ENCODE data around the gene ZNF280D.

The ZNF280D gene

GRCh38 chr15:56653107-56653506 lies 80.2 kb downstream of the ZNF280D start:
- Histone ChIP-seq H3K36me3 (ENCODE audit: control insufficient read depth, insufficient read depth, low read length) (no peaks in the 10 kb centered on the region), H3K4me1 (ENCODE audit: control insufficient read depth, insufficient read depth, low read length) (no peaks in the 10 kb centered on the region), H3K27me3 (ENCODE audit: control insufficient read depth, insufficient read depth, low read length, poor library complexity, severe bottlenecking) (no peaks in the 10 kb centered on the region), H3K9me3 (ENCODE audit: control insufficient read depth, low read length) (no peaks in the 10 kb centered on the region), H3K4me3 (ENCODE audit: insufficient read depth, low read depth, low read length) (no peak overlapping the region), H3K27ac (ENCODE audit: insufficient read depth, low read depth, low read length, poor library complexity, severe bottlenecking) (no peak overlapping the region)

GRCh38 chr15:56648311-56648710 lies 85.0 kb downstream of the ZNF280D start:
- no peak overlapping the region for H3K4me3 ChIP-seq (ENCODE audit: insufficient read depth, low read depth, low read length)
- WGBS, 2 experiments, result 90 to 93% methylated on average over 2 of the region's 2 CpGs
- H3K9me3 ChIP-seq (ENCODE audit: control insufficient read depth, low read length), result no peaks in the 10 kb centered on the region
- no peaks in the 10 kb centered on the region for H3K27me3 ChIP-seq (ENCODE audit: control insufficient read depth, insufficient read depth, low read length, poor library complexity, severe bottlenecking)
- H3K4me1 ChIP-seq (ENCODE audit: control insufficient read depth, insufficient read depth, low read length), result no peaks in the 10 kb centered on the region
- no peaks in the 10 kb centered on the region for H3K36me3 ChIP-seq (ENCODE audit: control insufficient read depth, insufficient read depth, low read length)
- no peak overlapping the region for H3K27ac ChIP-seq (ENCODE audit: insufficient read depth, low read depth, low read length, poor library complexity, severe bottlenecking)

DNA sequence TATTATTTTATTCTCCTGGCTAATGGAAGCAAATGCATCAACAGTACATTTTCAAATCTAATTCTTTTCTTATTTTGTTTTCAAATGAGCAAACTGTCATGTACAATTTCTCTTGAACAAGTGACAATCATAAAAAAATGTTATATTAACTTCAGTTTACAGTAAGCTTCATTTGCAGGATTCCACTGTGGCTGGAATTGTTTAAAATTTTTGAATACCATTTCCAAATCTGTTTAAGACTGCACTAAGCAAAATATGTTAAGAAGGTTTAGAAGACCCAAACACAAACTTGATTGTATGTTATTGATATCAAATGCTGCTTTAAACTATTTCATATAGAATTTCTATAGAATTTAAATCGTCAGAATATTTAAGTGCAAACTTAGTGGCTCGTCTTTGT lies 92.8 kb downstream of the ZNF280D start:
- no peaks in the 10 kb centered on the region for H3K27me3 ChIP-seq (ENCODE audit: control insufficient read depth, insufficient read depth, low read length, poor library complexity, severe bottlenecking)
- no peak overlapping the region for H3K4me3 ChIP-seq (ENCODE audit: insufficient read depth, low read depth, low read length)
- H3K4me1 ChIP-seq (ENCODE audit: control insufficient read depth, insufficient read depth, low read length), result no peaks in the 10 kb centered on the region
- no peaks in the 10 kb centered on the region for H3K36me3 ChIP-seq (ENCODE audit: control insufficient read depth, insufficient read depth, low read length)
- H3K27ac ChIP-seq (ENCODE audit: insufficient read depth, low read depth, low read length, poor library complexity, severe bottlenecking), result no peak overlapping the region
- 100% methylated on average over 1 of the region's 2 CpGs; no CpG with 5 or more reads in 1 of the 2 experiments for WGBS, 2 experiments
- no peaks in the 10 kb centered on the region for H3K9me3 ChIP-seq (ENCODE audit: control insufficient read depth, low read length)

DNA sequence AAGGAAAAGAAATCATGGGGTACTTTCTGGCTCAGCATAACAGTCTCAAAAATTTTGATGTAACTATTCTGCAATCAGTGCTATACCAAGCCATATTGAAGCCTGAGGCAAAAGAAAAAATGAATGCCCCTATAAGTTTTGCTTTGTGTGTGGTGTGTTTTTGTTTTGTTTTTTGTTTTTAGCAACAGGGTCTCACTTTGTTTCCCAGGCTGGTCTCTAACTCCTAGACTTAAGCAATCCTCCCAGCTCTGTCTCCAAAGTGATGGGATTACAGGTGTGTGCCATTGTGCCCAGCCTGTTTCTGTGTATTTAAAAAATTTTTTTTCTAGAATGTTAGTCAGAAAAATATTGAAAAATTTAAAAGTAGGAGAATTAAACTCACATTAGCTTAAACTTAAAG lies 93.2 kb downstream of the ZNF280D start:
- no peaks in the 10 kb centered on the region for H3K9me3 ChIP-seq (ENCODE audit: control insufficient read depth, low read length)
- H3K36me3 ChIP-seq (ENCODE audit: control insufficient read depth, insufficient read depth, low read length), result no peaks in the 10 kb centered on the region
- H3K4me1 ChIP-seq (ENCODE audit: control insufficient read depth, insufficient read depth, low read length), result no peaks in the 10 kb centered on the region
- H3K4me3 ChIP-seq (ENCODE audit: insufficient read depth, low read depth, low read length), result no peak overlapping the region
- no peaks in the 10 kb centered on the region for H3K27me3 ChIP-seq (ENCODE audit: control insufficient read depth, insufficient read depth, low read length, poor library complexity, severe bottlenecking)
- no peak overlapping the region for H3K27ac ChIP-seq (ENCODE audit: insufficient read depth, low read depth, low read length, poor library complexity, severe bottlenecking)

DNA sequence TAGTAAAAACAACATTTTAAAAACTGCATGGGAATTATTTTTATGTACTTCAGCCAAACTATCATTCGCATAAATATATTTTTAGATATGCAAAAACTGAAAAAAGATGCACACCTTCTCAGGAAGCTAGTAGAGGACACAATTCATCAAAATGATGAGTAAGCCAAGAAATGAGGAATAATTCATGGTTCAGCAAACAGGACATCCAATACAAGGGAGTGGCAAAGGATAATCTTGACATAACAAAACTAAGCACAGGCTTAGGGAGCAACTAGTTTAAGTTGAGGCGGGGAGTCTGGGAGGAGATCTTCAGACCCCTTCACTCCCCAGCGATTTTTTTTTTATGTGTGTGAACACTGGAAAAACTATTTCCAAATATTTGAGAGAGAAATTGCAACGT lies 93.7 kb downstream of the ZNF280D start:
- H3K27ac ChIP-seq (ENCODE audit: insufficient read depth, low read depth, low read length, poor library complexity, severe bottlenecking), result no peak overlapping the region
- WGBS, 2 experiments, result 87 to 95% methylated on average over 2 to 3 of the region's 4 CpGs

DNA sequence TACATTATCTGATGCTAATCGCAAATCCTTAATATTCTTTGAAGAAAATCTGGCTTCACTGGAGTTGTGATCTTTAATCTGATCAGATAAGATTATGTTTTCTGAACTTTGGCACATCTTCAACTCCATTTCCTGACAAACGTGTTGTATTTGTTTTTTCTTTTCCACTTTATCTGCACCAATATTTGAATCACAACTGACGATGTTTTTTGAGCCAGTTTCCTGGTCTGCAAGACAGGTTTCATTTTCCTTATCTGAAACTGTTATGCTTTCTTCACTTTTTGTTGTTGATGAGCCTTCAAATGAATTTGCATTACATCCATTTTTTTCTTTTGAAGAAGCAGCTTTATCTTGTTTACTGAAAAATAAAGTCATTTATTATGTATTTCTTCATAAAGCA lies 101.5 kb downstream of the ZNF280D start:
- Histone ChIP-seq H3K4me3 (ENCODE audit: insufficient read depth, low read depth, low read length) (no peak overlapping the region), H3K36me3 (ENCODE audit: control insufficient read depth, insufficient read depth, low read length) (no peaks in the 10 kb centered on the region), H3K9me3 (ENCODE audit: control insufficient read depth, low read length) (no peaks in the 10 kb centered on the region), H3K27me3 (ENCODE audit: control insufficient read depth, insufficient read depth, low read length, poor library complexity, severe bottlenecking) (no peaks in the 10 kb centered on the region), H3K4me1 (ENCODE audit: control insufficient read depth, insufficient read depth, low read length) (no peaks in the 10 kb centered on the region), H3K27ac (ENCODE audit: insufficient read depth, low read depth, low read length, poor library complexity, severe bottlenecking) (no peak overlapping the region)
- 88 to 93% methylated on average over 2 to 3 of the region's 3 CpGs for WGBS, 2 experiments

More for the DNA sequence above, 93.7 kb downstream of the ZNF280D start:
- Histone ChIP-seq H3K4me3 (ENCODE audit: insufficient read depth, low read depth, low read length) (no peak overlapping the region), H3K36me3 (ENCODE audit: control insufficient read depth, insufficient read depth, low read length) (no peaks in the 10 kb centered on the region), H3K9me3 (ENCODE audit: control insufficient read depth, low read length) (no peaks in the 10 kb centered on the region), H3K4me1 (ENCODE audit: control insufficient read depth, insufficient read depth, low read length) (no peaks in the 10 kb centered on the region), H3K27me3 (ENCODE audit: control insufficient read depth, insufficient read depth, low read length, poor library complexity, severe bottlenecking) (no peaks in the 10 kb centered on the region)

GRCh38 chr15:56628893-56629532 lies 104.3 kb downstream of the ZNF280D start:
- H3K4me3 ChIP-seq (ENCODE audit: insufficient read depth, low read depth, low read length), result no peak overlapping the region
- no peaks in the 10 kb centered on the region for H3K36me3 ChIP-seq (ENCODE audit: control insufficient read depth, insufficient read depth, low read length)
- 80 to 93% methylated on average over 1 to 2 of the region's 2 CpGs for WGBS, 2 experiments
- no peaks in the 10 kb centered on the region for H3K9me3 ChIP-seq (ENCODE audit: control insufficient read depth, low read length)
- no peaks in the 10 kb centered on the region for H3K4me1 ChIP-seq (ENCODE audit: control insufficient read depth, insufficient read depth, low read length)
- no peak overlapping the region for H3K27ac ChIP-seq (ENCODE audit: insufficient read depth, low read depth, low read length, poor library complexity, severe bottlenecking)
- no peaks in the 10 kb centered on the region for H3K27me3 ChIP-seq (ENCODE audit: control insufficient read depth, insufficient read depth, low read length, poor library complexity, severe bottlenecking)

DNA sequence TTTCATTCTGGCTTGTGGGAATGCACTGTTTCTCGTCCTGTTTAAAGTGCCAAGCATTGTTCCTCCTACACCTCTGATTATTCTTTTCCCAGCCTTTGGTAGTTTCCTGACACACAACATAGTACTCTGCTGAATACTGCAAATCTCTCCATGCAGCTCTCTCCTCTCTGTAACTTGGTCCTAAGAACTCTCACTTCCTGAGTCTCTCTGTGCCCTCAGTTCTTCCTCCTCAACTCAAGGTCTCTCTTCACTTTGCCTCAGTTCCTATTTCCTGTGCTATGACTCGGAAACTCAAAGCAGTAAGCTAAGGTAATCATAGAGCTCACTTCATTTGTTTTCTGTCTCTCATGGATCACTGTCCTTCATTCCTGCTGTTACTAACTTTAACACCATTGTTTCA lies 113.4 kb downstream of the ZNF280D start:
- 56 to 65% methylated on average over 2 of the region's 2 CpGs for WGBS, 2 experiments
- H3K4me3 ChIP-seq (ENCODE audit: insufficient read depth, low read depth, low read length), result no peak overlapping the region
- no peaks in the 10 kb centered on the region for H3K4me1 ChIP-seq (ENCODE audit: control insufficient read depth, insufficient read depth, low read length)
- no peaks in the 10 kb centered on the region for H3K27me3 ChIP-seq (ENCODE audit: control insufficient read depth, insufficient read depth, low read length, poor library complexity, severe bottlenecking)
- H3K27ac ChIP-seq (ENCODE audit: insufficient read depth, low read depth, low read length, poor library complexity, severe bottlenecking), result no peak overlapping the region
- H3K9me3 ChIP-seq (ENCODE audit: control insufficient read depth, low read length), result no peaks in the 10 kb centered on the region
- H3K36me3 ChIP-seq (ENCODE audit: control insufficient read depth, insufficient read depth, low read length), result no peaks in the 10 kb centered on the region

- Histone ChIP-seq H3K27ac (ENCODE audit: insufficient read depth, low read depth, low read length, poor library complexity, severe bottlenecking) (no peak overlapping the region), H3K4me1 (ENCODE audit: control insufficient read depth, insufficient read depth, low read length) (no peaks in the 10 kb centered on the region), H3K27me3 (ENCODE audit: control insufficient read depth, insufficient read depth, low read length, poor library complexity, severe bottlenecking) (no peaks in the 10 kb centered on the region), H3K9me3 (ENCODE audit: control insufficient read depth, low read length) (no peaks in the 10 kb centered on the region), H3K36me3 (ENCODE audit: control insufficient read depth, insufficient read depth, low read length) (no peaks in the 10 kb centered on the region), H3K4me3 (ENCODE audit: insufficient read depth, low read depth, low read length) (no peak overlapping the region)
- 100% methylated on average over 1 of the region's 2 CpGs; no CpG with 5 or more reads in 1 of the 2 experiments for WGBS, 2 experiments
Measured at GRCh38 chr15:56617628-56618027, 115.7 kb downstream of the ZNF280D start.

DNA sequence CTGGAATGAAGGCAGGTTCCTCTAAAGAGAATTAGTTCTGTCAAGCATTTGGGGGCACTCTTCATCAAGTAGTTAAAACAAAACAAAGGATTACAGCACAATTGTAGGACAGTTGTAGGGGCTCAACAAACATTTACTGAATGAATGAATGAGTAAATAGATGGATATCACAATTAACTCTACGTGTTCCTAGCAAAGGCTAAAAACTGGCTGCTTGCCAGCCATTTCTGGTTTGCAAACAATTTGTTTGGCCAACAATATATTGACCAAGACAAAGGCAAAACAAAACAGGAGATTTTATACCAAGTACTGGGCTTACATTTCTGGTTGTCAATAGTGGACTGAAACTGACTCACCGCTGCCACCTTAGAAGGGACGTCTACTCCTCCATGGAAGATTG lies 116.8 kb downstream of the ZNF280D start:
- Histone ChIP-seq H3K4me3 (ENCODE audit: insufficient read depth, low read depth, low read length) (no peak overlapping the region), H3K4me1 (ENCODE audit: control insufficient read depth, insufficient read depth, low read length) (no peaks in the 10 kb centered on the region), H3K27ac (ENCODE audit: insufficient read depth, low read depth, low read length, poor library complexity, severe bottlenecking) (no peak overlapping the region), H3K36me3 (ENCODE audit: control insufficient read depth, insufficient read depth, low read length) (no peaks in the 10 kb centered on the region), H3K27me3 (ENCODE audit: control insufficient read depth, insufficient read depth, low read length, poor library complexity, severe bottlenecking) (no peaks in the 10 kb centered on the region), H3K9me3 (ENCODE audit: control insufficient read depth, low read length) (no peaks in the 10 kb centered on the region)
- 72 to 80% methylated on average over 3 of the region's 3 CpGs for WGBS, 2 experiments

DNA sequence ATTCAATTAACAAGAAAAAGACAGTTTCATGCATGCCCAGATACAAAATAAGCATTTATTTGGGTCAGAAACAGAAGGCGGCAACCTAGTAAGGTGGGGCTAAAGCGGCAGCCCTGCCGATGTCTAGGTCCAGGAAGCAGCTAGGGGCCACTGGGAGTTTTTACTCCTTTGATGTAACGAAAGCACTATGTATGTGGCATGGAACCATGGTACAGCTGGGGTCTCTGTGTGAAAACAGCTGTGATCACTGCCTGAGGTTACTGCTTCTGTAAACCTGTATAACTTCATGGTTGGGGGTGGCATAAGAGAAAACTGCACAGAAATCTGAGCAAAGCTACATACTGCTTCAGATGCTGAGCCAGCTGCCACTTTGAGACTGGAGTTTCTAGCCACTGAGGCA lies 119.5 kb downstream of the ZNF280D start:
- Histone ChIP-seq H3K4me1 (ENCODE audit: control insufficient read depth, insufficient read depth, low read length) (no peaks in the 10 kb centered on the region), H3K9me3 (ENCODE audit: control insufficient read depth, low read length) (no peaks in the 10 kb centered on the region), H3K27ac (ENCODE audit: insufficient read depth, low read depth, low read length, poor library complexity, severe bottlenecking) (no peak overlapping the region), H3K4me3 (ENCODE audit: insufficient read depth, low read depth, low read length) (no peak overlapping the region), H3K27me3 (ENCODE audit: control insufficient read depth, insufficient read depth, low read length, poor library complexity, severe bottlenecking) (no peaks in the 10 kb centered on the region), H3K36me3 (ENCODE audit: control insufficient read depth, insufficient read depth, low read length) (no peaks in the 10 kb centered on the region)
- 93 to 94% methylated on average over 4 of the region's 4 CpGs for WGBS, 2 experiments
